WTC11 (cell line): Measurements from ENCODE around the gene GSG1L. TPM values are rescaled to one million over a fixed set of nuclear protein-coding genes. Genes with fewer than 3 reads are reported as not detected.

ENCODE experiments used
- ATAC-seq: fragments of 200-7000 bp; cut with Tn5 transposase; 2 replicates; pipeline ENCODE4 v1.10.0; 2021; ENCODE audit warnings: mild to moderate bottlenecking, moderate library complexity
- CTCF ChIA-PET: fragments of 300-600 bp; sonication (Branson Sonifier 250); formaldehyde crosslinking; loops from one replicate; lab custom pipeline; 2021; ENCODE audit warnings: antibody characterized with exemption; lab: Charles Lee
- POLR2A ChIA-PET: fragments of 350-600 bp; sonication (Branson Sonifier 250); formaldehyde crosslinking; loops from one replicate; lab custom pipeline; 2021; ENCODE audit warnings: antibody characterized with exemption; lab: Charles Lee
- DNase-seq: peaks from one replicate; pipeline ENCODE4 v3.0.0; 2021; ENCODE audit warnings: low spot score
- H3K27ac Mint-ChIP-seq: 2 replicates; pipeline ENCODE4 v1.8.0; 2021; ENCODE audit warnings: mixed read lengths
- H3K27me3 Mint-ChIP-seq: 2 replicates; pipeline ENCODE4 v1.8.0; 2021; ENCODE audit warnings: low read depth, mild to moderate bottlenecking, moderate library complexity, mixed read lengths
- H3K36me3 Mint-ChIP-seq: 2 replicates; pipeline ENCODE4 v1.8.0; 2021; ENCODE audit warnings: mixed read lengths
- H3K4me1 Mint-ChIP-seq: 2 replicates; pipeline ENCODE4 v1.8.0; 2022; ENCODE audit warnings: mixed read lengths
- H3K4me3 Mint-ChIP-seq: 2 replicates; pipeline ENCODE4 v1.8.0; 2021; ENCODE audit warnings: mild to moderate bottlenecking, moderate library complexity, mixed read lengths
- H3K9me3 Mint-ChIP-seq: 2 replicates; pipeline ENCODE4 v1.8.0; 2021; ENCODE audit warnings: mixed read lengths
- AR ChIP-seq: fragments of 250-450 bp; sonication (Bioruptor Pico); IDR thresholded peaks from 2 replicates; pipeline ENCODE4 v1.9.0; 2021; ENCODE audit warnings: mild to moderate bottlenecking
- ATF3 ChIP-seq: sonication (generic); formaldehyde crosslinking; conservative IDR thresholded peaks from 2 replicates; pipeline ENCODE4 v1.8.1; 2022; ENCODE audit warnings: mild to moderate bottlenecking, missing genetic modification reagents
- ATF6 ChIP-seq: sonication (generic); formaldehyde crosslinking; IDR thresholded peaks from 2 replicates; pipeline ENCODE4 v1.8.1; 2023; ENCODE audit warnings: mild to moderate bottlenecking, missing genetic modification reagents
- ERG ChIP-seq: fragments of 250-450 bp; sonication (Bioruptor Pico); IDR thresholded peaks from 2 replicates; pipeline ENCODE4 v1.8.0; 2021; ENCODE audit warnings: mild to moderate bottlenecking
- ESRRA ChIP-seq: sonication (generic); formaldehyde crosslinking; IDR thresholded peaks from 2 replicates; pipeline ENCODE4 v1.8.1; 2022; ENCODE audit warnings: mild to moderate bottlenecking, missing genetic modification reagents, borderline replicate concordance
- ETV6 ChIP-seq: sonication (generic); formaldehyde crosslinking; IDR thresholded peaks from 2 replicates; pipeline ENCODE4 v1.8.1; 2022; ENCODE audit warnings: mild to moderate bottlenecking, missing genetic modification reagents
- NFYB ChIP-seq: sonication (generic); formaldehyde crosslinking; conservative IDR thresholded peaks from 2 replicates; pipeline ENCODE4 v1.8.0; 2022; ENCODE audit warnings: low read depth, missing genetic modification reagents
- OVOL2 ChIP-seq: fragments of 250-450 bp; sonication (Bioruptor Pico); IDR thresholded peaks from 2 replicates; pipeline ENCODE4 v1.9.0; 2021; ENCODE audit warnings: mild to moderate bottlenecking, borderline replicate concordance
- PREB ChIP-seq: sonication (generic); formaldehyde crosslinking; IDR thresholded peaks from 2 replicates; pipeline ENCODE4 v1.8.1; 2022; ENCODE audit warnings: mild to moderate bottlenecking, missing genetic modification reagents, moderate library complexity, borderline replicate concordance
- SOX15 ChIP-seq: fragments of 250-450 bp; sonication (Bioruptor Pico); IDR thresholded peaks from 2 replicates; pipeline ENCODE4 v1.9.0; 2021; ENCODE audit warnings: mild to moderate bottlenecking
- STAT6 ChIP-seq: sonication (generic); formaldehyde crosslinking; conservative IDR thresholded peaks from 2 replicates; pipeline ENCODE4 v1.8.1; 2023; ENCODE audit warnings: mild to moderate bottlenecking, low read depth, missing genetic modification reagents, moderate library complexity
- USF2 ChIP-seq: sonication (generic); formaldehyde crosslinking; IDR thresholded peaks from 2 replicates; pipeline ENCODE4 v1.8.1; 2023; ENCODE audit warnings: mild to moderate bottlenecking, missing genetic modification reagents, moderate library complexity
- ZNF138 ChIP-seq: sonication (generic); formaldehyde crosslinking; conservative IDR thresholded peaks from 2 replicates; pipeline ENCODE4 v1.8.1; 2022; ENCODE audit warnings: mild to moderate bottlenecking, moderate library complexity, missing genetic modification reagents
- total RNA-seq: library from RNA; stranded (reverse); gene quantifications from 3 replicates; pipeline ENCODE4 v1.2.3, GENCODE V29; 2021

The GSG1L gene
- total RNA-seq, 1 experiment from 2014 or later = 0.28 TPM

- Mint-ChIP-seq H3K27ac (no peak overlapping the region), H3K9me3 (no peaks in the 10 kb centered on the region), H3K27me3 (no peaks in the 10 kb centered on the region; the same call in 1 of the 2 replicates), H3K4me1 (no peaks in the 10 kb centered on the region), H3K36me3 (no peaks in the 10 kb centered on the region), H3K4me3 (no peak overlapping the region)
- POLR2A ChIA-PET = no interaction called here
- TF ChIP-seq ESRRA (CRISPR knock-in tag) = no peak
- peak; percentile 69 for TF ChIP-seq USF2 (CRISPR knock-in tag)
- no peak for TF ChIP-seq OVOL2
- TF ChIP-seq NFYB = peak; percentile 48
- DNase-seq (no peak), ATAC-seq (no peak)
- CTCF ChIA-PET = interaction anchor here (1.1 to 2.3 kb wide), 4 partner anchors 68 to 144 kb away, joined by 3 to 6 read pairs (median 4); no protein-coding TSS in a partner anchor
These were observed 60.3 kb downstream of the GSG1L start for GRCh38 chr16:28003021-28003865.

- ATAC-seq (no peak), DNase-seq (no peak)
- CTCF ChIA-PET = no interaction called here
- no peaks in the 10 kb centered on the region; the same call in 1 of the 2 replicates for H3K27me3 Mint-ChIP-seq
- POLR2A ChIA-PET = no interaction called here
- no peaks in the 10 kb centered on the region for H3K9me3 Mint-ChIP-seq
- no peak overlapping the region for H3K4me3 Mint-ChIP-seq
- no peaks in the 10 kb centered on the region for H3K4me1 Mint-ChIP-seq
- TF ChIP-seq STAT6 (CRISPR knock-in tag) (no peak), ETV6 (no peak), SOX15 (CRISPR knock-in tag) (no peak), ATF3 (CRISPR knock-in tag) (no peak), ZNF138 (CRISPR knock-in tag) (no peak), USF2 (CRISPR knock-in tag) (no peak), ATF6 (CRISPR knock-in tag) (no peak)
- no peaks in the 10 kb centered on the region for H3K36me3 Mint-ChIP-seq
- no peak overlapping the region for H3K27ac Mint-ChIP-seq
These were observed 61.9 kb downstream of the GSG1L start for GRCh38 chr16:28001642-28002041.

- Mint-ChIP-seq H3K4me3 (no peak overlapping the region), H3K27me3 (no peaks in the 10 kb centered on the region; the same call in 1 of the 2 replicates), H3K36me3 (no peaks in the 10 kb centered on the region), H3K4me1 (no peaks in the 10 kb centered on the region), H3K27ac (no peak overlapping the region), H3K9me3 (peaks cover under 1% of the 10 kb centered on the region)
- ChIA-PET POLR2A (no interaction called here), CTCF (no interaction called here)
- no peak for ATAC-seq
- DNase-seq = no peak
- TF ChIP-seq ERG (CRISPR knock-in tag) (no peak), AR (CRISPR knock-in tag) (no peak), PREB (CRISPR knock-in tag) (no peak)
These were observed 62.3 kb downstream of the GSG1L start for GRCh38 chr16:28001184-28001583.
